HG03064 (cell line): ENCODE data around the gene ELMOD3.
"Not testable (repeated sequence)": the region's sequence is repeated elsewhere in the genome, so short reads cannot be mapped to it uniquely, and the experiment has no call there.

ENCODE experiments used
- ATAC-seq: cut with Tn5 transposase; IDR thresholded peaks from one replicate; pipeline ENCODE4 v1.9.1; 2021; ENCODE audit warnings: low read depth; ENCODE audit not compliant: unreplicated experiment

The ELMOD3 gene

GRCh38 chr2:85329181-85329651, 25.4 kb upstream of the ELMOD3 start:
- no peak for ATAC-seq

GRCh38 chr2:85329701-85330100, 24.9 kb upstream of the ELMOD3 start:
- ATAC-seq: not testable (repeated sequence)

GRCh38 chr2:85330839-85331636, 23.5 kb upstream of the ELMOD3 start:
- ATAC-seq: no peak

- not testable (repeated sequence) for ATAC-seq
These were observed 20.7 kb upstream of the ELMOD3 start for GRCh38 chr2:85333877-85334276.

- no peak for ATAC-seq
These were observed 19.6 kb upstream of the ELMOD3 start for GRCh38 chr2:85334928-85335327.

DNA sequence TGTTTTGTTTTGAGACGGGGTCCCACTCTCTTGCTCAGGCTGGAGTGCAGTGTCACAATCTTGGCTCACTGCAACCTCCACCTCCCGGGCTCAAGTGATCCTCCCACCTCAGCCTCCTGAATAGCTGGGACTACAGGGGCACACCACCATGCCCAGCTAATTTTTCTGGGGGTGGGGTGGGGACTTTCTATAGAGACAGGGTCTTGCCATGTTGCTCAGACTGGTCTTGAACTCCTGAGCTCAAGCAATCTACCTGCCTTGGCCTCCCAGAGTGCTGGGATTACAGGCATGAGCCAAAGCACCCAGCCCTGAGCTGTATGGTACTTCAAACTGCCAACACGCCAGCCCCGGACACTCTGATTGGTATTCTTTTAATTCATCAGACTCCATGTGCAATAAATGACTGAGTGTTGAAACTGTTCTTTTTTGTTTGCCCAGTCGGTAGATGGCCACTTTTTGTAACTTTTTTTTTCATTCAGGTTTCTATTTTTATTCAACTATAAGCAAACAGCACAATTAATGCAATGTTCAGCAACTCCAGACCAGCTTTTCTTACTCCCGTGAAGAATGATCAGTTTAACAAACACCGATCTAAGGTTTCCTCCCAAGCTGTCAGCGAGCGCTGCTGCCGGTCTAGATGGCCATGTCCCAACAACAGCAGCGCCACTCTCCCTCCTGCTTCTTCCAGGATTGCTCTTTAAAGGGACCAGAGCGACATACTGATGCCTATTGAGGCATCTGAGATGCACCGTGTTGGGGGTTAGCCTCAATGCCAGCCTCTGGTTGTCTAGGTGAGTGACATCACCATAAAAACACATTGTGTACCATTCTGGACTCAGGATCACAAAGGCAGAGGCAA, 14.3 kb upstream of the ELMOD3 start:
- ATAC-seq: no peak

DNA sequence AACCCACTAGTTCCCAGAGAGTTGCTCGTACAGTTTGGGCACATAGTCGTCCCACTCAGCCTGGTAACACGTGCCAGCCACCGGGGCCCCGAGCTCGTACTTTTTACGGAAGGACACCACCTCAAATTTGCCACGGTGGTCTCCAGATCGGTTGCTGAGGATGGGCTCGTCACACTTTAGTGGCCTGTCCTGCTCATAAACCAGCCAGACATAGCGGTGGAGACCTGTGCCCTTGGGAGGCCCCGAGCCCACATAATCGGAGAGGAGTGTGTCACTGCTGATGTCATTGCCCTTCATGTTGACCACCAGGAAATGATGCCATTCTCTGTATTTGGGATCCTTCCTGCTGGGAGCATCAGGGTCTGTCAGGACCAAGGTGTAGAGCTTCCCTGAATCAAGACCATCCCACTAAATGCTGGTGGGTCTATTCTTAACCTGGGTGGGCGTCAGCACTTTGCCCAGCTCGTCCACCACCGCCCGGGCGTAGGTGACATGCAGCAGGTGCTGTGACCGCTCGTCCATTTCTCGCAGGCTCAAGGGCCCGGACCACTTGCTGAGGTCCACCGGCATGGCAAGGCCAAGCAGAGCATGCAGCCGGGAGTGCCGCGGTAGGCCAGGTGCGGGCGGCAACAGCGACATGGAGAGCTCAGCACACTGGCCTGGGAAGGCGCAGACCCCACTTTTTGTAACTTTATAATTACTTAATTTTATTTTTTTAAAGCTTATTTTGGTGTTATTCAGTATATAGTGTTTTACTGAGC, 13.1 kb upstream of the ELMOD3 start:
- ATAC-seq: no peak

DNA sequence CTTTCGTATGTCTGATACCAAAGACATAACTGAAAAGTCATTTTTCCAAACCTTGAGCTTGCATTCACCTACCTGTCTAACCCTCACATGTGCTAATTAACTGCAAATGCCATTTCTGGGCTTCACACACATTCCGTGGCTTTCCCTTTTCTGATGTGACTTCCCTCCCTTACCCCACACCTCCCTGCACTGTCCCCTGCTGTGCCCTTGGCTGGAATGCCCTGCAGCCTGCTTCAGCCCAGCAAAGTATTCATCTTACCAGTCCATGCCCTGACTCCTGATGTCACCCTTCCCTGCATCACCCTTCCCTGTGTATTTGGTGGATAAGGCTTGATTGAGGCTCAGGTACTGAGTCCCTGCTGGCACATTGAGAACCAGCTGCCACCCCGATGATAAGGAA, 12.4 kb upstream of the ELMOD3 start:
- no peak for ATAC-seq

GRCh38 chr2:85343207-85343895, 11.2 kb upstream of the ELMOD3 start:
- not testable (repeated sequence) for ATAC-seq

DNA sequence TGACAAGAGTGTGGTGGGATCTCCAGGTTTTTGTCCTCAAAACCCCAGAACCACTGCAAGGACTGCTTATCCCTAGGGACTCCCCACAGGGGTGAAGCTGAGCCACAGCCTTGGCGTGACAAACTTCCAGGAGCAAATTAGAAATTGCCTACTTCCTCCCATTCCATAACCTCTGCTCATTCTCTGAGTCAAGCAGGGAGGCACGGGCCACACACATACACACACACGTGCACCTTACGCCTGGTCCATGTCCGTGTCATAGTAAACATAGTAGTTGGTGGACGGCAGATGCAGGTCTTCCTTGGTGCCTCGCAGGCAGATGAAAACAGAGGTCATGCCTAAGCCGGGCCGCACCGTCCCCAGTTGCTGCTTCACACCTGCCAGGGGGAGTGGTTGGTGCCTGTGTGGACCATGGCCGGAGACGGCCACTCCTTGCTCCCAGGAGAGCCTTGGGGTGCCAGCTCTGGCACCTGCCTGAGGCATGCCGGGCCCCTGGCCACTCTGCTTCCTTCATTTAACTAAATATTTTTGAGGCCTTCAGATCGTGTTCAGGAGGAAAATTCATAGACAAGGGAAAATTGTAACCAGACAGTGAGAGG, 10.1 kb upstream of the ELMOD3 start:
- ATAC-seq: no peak

- ATAC-seq: no peak
These were observed 7.0 kb upstream of the ELMOD3 start for GRCh38 chr2:85347599-85347998.

- ATAC-seq: no peak
These were observed 688 bp upstream of the ELMOD3 start for GRCh38 chr2:85353876-85354285.

GRCh38 chr2:85355073-85355410, 473 bp downstream of the ELMOD3 start:
- no peak for ATAC-seq

DNA sequence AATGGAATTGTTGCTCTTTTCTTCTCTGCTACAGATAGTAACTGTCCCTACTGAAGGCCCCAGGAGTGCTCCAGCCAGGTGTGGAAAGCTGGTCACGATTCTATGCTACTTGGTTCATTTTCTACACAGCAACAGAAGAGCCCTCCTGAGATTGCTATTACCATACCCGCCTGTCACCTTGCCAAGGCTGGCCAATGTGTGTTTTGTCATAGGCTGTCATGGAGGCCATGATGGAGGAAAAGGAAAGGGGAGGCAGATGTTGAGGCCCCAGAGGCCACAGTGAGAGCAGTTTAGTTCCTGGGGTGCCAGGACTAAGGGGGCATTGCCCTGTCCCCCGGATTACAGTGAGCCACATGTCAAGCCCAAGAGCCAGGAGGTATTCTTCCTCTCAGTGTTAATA, 952 bp downstream of the ELMOD3 start:
- no peak for ATAC-seq

DNA sequence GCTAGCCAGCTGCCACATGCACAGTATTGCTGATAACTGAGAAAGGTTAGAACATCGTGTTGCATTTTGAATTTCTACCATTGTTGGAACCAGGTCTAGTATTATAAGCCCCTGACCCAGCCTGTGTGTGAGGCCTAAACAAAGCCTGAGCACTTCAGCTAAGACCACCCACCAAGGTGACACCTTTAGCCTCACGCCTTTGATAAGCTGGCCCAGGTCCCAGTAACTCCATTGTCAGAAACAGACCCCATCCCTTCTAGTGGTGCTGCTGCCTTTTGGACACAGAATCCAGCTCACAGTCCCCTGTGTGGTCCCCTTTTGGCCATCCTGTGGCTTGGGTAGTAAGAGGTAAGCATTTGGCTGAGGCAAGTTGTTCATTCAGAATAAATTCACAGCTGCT, 1.6 kb downstream of the ELMOD3 start:
- ATAC-seq: no peak

GRCh38 chr2:85357736-85358135, 3.2 kb downstream of the ELMOD3 start:
- no peak for ATAC-seq

- ATAC-seq: not testable (repeated sequence)
These were observed 8.3 kb downstream of the ELMOD3 start for GRCh38 chr2:85362653-85363387.

- ATAC-seq: no peak
These were observed 12.6 kb downstream of the ELMOD3 start for GRCh38 chr2:85367180-85367579.

GRCh38 chr2:85368921-85369320, 14.4 kb downstream of the ELMOD3 start:
- no peak for ATAC-seq
